NCI-H82 (cell line): Measurements from ENCODE around the gene MT3.
A peak's percentile ranks its signal among the peaks of the same experiment; 100 is the strongest.

Experiments
- DNase-seq: peaks from one replicate; lab custom pipeline; 2025; lab: John Stamatoyannopoulos, UW

Gene MT3

GRCh38 chr16:56580391-56581048 lies 8.8 kb upstream of the MT3 start:
- no peak for DNase-seq

- peak; percentile 2 for DNase-seq
Observed at GRCh38 chr16:56582911-56583310, 6.4 kb upstream of the MT3 start.

GRCh38 chr16:56583351-56584168 lies 5.8 kb upstream of the MT3 start:
- no peak for DNase-seq

DNA sequence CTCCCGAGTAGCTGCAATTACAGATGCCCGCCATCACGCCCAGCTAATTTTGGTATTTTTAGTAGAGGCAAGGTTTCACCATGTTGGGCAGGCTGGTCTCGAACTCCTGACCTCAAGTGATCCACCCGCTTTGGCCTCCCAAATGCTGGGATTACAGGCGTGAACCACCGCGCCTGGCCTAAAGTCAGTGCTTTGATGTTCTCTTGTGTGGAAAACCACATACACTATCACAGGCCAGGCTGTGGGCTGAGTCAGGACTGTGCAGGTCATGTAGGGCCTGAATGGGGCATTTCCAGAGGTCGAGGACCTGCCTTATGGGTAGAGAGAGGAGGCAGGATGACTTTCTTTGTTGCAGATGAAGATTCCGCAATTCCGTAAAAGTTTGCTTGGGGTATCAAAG lies 5.1 kb upstream of the MT3 start:
- DNase-seq = no peak

GRCh38 chr16:56588781-56589140 lies 567 bp upstream of the MT3 start:
- no peak for DNase-seq

DNA sequence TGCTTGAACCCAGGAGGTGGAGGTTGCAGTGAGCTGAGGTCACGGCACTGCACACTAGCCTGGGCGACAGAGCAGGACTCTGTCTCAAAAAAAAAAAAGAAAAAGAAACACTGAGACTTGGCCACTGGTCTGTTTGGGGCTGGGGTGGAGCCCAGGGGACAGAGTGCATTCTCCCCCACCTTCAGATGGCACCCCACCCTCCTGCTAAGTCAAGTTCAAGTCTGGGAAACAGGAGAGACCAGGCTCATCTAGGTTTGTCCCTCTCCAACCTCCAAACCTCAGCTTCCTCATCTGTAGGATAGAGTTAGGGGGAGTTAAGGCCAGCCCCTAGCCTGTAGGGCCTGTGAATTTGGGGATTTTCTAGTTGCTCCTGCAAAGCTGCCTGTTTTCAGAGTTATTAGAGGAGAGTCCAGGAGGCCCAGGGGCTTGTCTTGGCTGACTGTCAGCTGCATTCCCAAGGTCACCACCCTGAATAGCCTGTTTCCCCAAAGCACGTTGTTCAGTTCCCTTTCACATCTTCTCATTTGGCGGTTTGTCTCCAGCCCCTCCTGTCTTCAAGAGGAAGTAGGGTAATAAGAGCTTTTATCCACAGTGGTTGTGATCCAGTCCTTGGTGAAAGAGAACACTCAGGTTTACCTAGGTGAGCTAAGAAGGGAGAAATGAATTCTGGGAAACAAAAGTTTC lies 2.2 kb downstream of the MT3 start:
- no peak for DNase-seq

- DNase-seq = no peak
Observed at GRCh38 chr16:56593573-56594291, 4.4 kb downstream of the MT3 start.

GRCh38 chr16:56594292-56594619 lies 4.9 kb downstream of the MT3 start:
- no peak for DNase-seq

GRCh38 chr16:56600398-56600999 lies 11.2 kb downstream of the MT3 start:
- DNase-seq = peak; percentile 61

- DNase-seq = peak; percentile 43
Observed at GRCh38 chr16:56601325-56601724, 12.0 kb downstream of the MT3 start.

GRCh38 chr16:56603589-56603988 lies 14.3 kb downstream of the MT3 start:
- DNase-seq = peak; percentile 63

GRCh38 chr16:56604966-56605365 lies 15.6 kb downstream of the MT3 start:
- no peak for DNase-seq

- no peak for DNase-seq
Observed at GRCh38 chr16:56605475-56605874, 16.1 kb downstream of the MT3 start.

DNA sequence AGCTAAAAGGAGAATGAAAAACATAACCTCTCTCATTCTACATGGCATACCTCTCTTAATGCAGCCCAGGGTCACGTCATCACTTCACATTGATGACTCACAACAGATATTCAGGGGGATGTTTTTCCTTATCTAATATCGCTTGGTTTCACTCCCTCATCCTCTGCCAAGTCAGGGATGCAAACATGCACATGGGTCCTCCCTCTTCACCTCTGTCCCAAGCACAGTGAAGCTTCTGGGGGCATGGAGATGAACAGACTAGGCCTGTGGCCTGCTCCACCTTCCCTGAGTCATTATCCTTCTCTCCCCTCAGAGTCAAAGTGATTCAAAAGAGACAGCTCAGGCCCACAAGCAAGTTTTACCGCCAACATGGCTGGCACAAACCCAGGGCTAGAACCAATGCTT lies 16.7 kb downstream of the MT3 start:
- DNase-seq = no peak

- DNase-seq = no peak
Observed at GRCh38 chr16:56606476-56607108, 17.3 kb downstream of the MT3 start.

DNA sequence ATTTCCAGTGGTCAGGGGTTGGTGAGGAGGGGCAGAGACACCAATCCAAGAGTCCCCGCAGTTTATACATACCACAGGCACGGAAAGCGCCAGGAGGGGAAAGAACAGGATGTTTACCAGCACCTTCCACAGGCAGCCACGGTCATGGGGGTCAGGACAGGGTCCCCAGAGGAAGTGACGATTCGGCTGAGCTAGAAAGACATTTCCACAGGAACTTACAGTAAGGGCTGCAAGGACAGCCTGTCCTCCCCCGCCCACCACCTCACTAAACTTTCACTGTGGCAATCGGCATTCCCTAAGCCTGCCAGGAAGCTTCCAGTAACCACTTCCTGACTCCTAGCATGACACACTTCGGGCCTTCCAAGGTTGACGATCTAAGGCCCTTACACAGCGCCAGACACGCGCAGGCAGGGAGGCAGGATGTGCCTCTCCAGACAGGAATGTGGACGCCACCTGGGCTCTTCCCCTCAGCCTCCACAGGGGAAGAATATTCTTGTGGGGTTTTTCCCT lies 17.8 kb downstream of the MT3 start:
- no peak for DNase-seq

DNA sequence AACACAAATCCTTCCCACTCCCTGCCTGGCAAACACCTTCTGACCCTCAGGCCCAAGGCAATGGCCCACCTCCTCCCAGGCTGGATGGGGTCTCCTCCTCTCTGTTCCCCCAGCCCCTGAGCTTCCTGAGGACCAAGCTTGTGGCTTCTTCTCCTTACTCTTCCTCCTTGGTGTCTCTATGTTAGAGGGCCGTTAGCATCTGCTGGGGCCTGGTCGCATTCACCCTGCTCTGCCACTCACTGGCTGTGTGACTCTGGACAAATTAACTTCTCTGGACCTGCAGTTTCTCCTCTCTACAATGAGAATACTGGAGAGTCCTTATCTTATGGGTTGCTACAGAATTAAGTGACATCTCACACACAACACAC lies 18.3 kb downstream of the MT3 start:
- DNase-seq = no peak

- peak; percentile 93 for DNase-seq
Observed at GRCh38 chr16:56608043-56608875, 18.9 kb downstream of the MT3 start, which contains the start of gene MT2A. Gene MT2A, plus strand, starts transcription at chr16:56608584. Its CDS starts 72 bp downstream, at chr16:56608656.

- DNase-seq = peak; percentile 13
Observed at GRCh38 chr16:56608876-56609462, 19.6 kb downstream of the MT3 start.

DNA sequence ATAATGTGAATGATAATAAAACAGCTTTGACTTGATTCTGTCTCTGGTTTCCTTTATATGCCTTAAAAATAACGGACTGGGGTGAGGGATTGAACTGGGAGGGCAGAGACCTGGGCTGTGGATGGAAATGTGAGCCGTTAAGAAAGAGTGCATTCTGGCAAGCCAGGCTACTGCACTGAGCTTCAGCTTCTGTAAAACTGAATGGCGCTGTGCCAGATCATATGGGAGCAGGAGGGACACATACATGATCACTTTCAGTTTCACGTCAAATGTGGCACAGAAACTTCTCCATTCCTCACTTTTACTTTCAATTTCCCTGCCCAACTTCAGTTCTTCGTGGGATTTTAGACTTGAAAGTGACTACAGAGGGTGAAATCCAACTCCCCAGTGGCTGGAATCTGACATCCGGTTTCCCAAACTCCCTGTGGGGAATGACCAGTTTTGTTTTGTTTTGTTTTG lies 20.2 kb downstream of the MT3 start:
- DNase-seq = peak; percentile 27
